ENCODE data around the gene TNFRSF25. TPM values are rescaled to one million over a fixed set of nuclear protein-coding genes. Genes with fewer than 3 reads are reported as not detected.

TNFRSF25 gene
- total RNA-seq, 4 donors from 2014 or later: 53.7 to 168 (median 75.7) TPM

DNA sequence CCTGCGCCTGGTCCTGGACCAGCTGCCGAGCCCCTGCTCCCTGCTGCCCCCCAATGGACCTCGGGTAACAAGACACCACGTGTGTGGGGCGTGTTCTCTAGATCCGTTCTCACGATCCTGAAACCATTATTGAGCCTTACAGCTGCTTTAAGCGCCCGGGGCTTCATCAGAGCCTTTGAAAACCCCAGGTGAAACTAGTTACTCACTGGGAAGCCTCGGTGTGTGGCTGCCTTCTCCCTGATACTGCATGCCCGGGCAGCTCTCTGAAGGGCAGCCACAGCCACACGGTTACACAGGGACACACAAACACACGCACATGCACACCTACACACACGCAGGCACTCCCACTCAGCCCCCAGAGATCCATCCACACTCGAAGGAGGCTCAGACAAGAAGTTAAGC is 51.5 kb downstream of the TNFRSF25 start:
- DNase-seq (ENCODE audit: low spot score in 2 of 2): no peak
- intact Hi-C loops (cut with DNase I; ENCODE audit: low total_unique reads): no loop called here
- 4 to 5% methylated on average over 15 of the region's 15 CpGs for WGBS, 2 donors
- no peak overlapping the region for H3K4me3 ChIP-seq (ENCODE audit: low read depth, poor library complexity, severe bottlenecking)
- TF ChIP-seq POLR2A (IDR thresholded peaks at IDR 0.05): no peak
- no peak for TF ChIP-seq CTCF (IDR thresholded peaks at IDR 0.05)

- no peak overlapping the region for H3K4me3 ChIP-seq (ENCODE audit: low read depth, poor library complexity, severe bottlenecking)
- DNase-seq (ENCODE audit: low spot score in 2 of 2): no peak
- no peak for TF ChIP-seq CTCF (IDR thresholded peaks at IDR 0.05)
- no peak for TF ChIP-seq POLR2A (IDR thresholded peaks at IDR 0.05)
- intact Hi-C loops (cut with DNase I; ENCODE audit: low total_unique reads): no loop called here
- 75 to 78% methylated on average over 6 of the region's 6 CpGs for WGBS, 2 donors
These were observed 53.1 kb downstream of the TNFRSF25 start for GRCh38 chr1:6412896-6413295.

Small RNAs within 50 kb of the gene (microRNA-seq; reads per million reads assigned to microRNA genes)
- gene MIR4252 (ENCODE audit: borderline number of aligned reads in 1 of 2, borderline replicate concordance in 2 of 2): 0 reads per million in 2 donors

Other genes starting within 250 kb of the TNFRSF25 start
- 10 to 100 TPM; 37.7 to 73.9 (median 57.3) TPM for gene ICMT, start 230.2 kb downstream of the TNFRSF25 start, total RNA-seq
- not detected for gene HES3, start 222.0 kb downstream of the TNFRSF25 start, total RNA-seq
- 10 to 100 TPM in 2 of 4 donors, 1 to 10 TPM in 2; 6.2 to 17.3 (median 11.7) TPM for gene GPR153, start 205.1 kb downstream of the TNFRSF25 start, total RNA-seq
- 10 to 100 TPM; 21.1 to 27.7 (median 24.6) TPM for gene ACOT7, start 72.4 kb downstream of the TNFRSF25 start, total RNA-seq
- gene HES2, start 46.3 kb downstream of the TNFRSF25 start, total RNA-seq: 10 to 100 TPM; 15.4 to 47.7 (median 35.8) TPM
- 10 to 100 TPM; 27.5 to 64.3 (median 30.3) TPM for gene ESPN, start 41.4 kb downstream of the TNFRSF25 start, total RNA-seq
- gene PLEKHG5, start 25.5 kb upstream of the TNFRSF25 start, total RNA-seq: 100 to 1,000 TPM in 2 of 4 donors, 10 to 100 TPM in 2; 72.5 to 170 (median 99.8) TPM
- gene NOL9, start 88.3 kb upstream of the TNFRSF25 start, total RNA-seq: 10 to 100 TPM; 13.1 to 35.9 (median 23.3) TPM
- gene TAS1R1, start 89.1 kb upstream of the TNFRSF25 start, total RNA-seq: under 1 TPM in 2 of 4 donors, not detected in 2; 0.27 to 0.39 TPM
- 10 to 100 TPM; 31.6 to 40.4 (median 34.8) TPM for gene ZBTB48, start 113.8 kb upstream of the TNFRSF25 start, total RNA-seq
- gene KLHL21, start 136.7 kb upstream of the TNFRSF25 start, total RNA-seq: 100 to 1,000 TPM in 3 of 4 donors, 10 to 100 TPM in 1; 89.6 to 147 (median 130) TPM
- 10 to 100 TPM; 18.4 to 26.7 (median 21.1) TPM for gene PHF13, start 147.6 kb upstream of the TNFRSF25 start, total RNA-seq
- gene THAP3, start 158.7 kb upstream of the TNFRSF25 start, total RNA-seq: 10 to 100 TPM; 20.1 to 26.9 (median 23.4) TPM
- 10 to 100 TPM; 22.1 to 37.1 (median 27.3) TPM for gene DNAJC11, start 235.6 kb upstream of the TNFRSF25 start, total RNA-seq